Sigmoid colon (tissue), 7 donors: Measurements from ENCODE around the gene CCNY. TPM values are rescaled to one million over a fixed set of nuclear protein-coding genes. Genes with fewer than 3 reads are reported as not detected.

Experiments used
- DNase-seq: peaks from one replicate; pipeline ENCODE4 v3.0.0-alpha.2; 2019
- H3K27ac ChIP-seq, 4 donors: fragments of 200-600 bp; sonication (generic); one replicate each; pipeline ENCODE4 v1.5.1; 2016 to 2019; ENCODE audit warnings: mild to moderate bottlenecking in 1 of 4
- H3K27me3 ChIP-seq, 3 donors: fragments of 200-600 bp; sonication (generic); one replicate each; pipeline ENCODE4 v1.5.1; 2019; ENCODE audit warnings: mild to moderate bottlenecking in 1 of 3
- H3K36me3 ChIP-seq, 4 donors: fragments of 200-600 bp; sonication (generic); one replicate each; pipeline ENCODE4 v1.5.1; 2016 to 2019
- H3K4me1 ChIP-seq, 4 donors: fragments of 200-600 bp; sonication (generic); one replicate each; pipeline ENCODE4 v1.5.1; 2017 to 2019
- H3K4me3 ChIP-seq, 4 donors: fragments of 200-600 bp; sonication (generic); one replicate each; pipeline ENCODE4 v1.5.1; 2017 to 2019; ENCODE audit warnings: mild to moderate bottlenecking in 2 of 4, moderate library complexity in 1 of 4
- H3K9me3 ChIP-seq, 4 donors: fragments of 200-600 bp in 3 of 4; sonication (generic) in 3 of 4; one replicate each; pipeline versions ENCODE4 v1.5.1 to v1.6.1; 2013 to 2019
- EP300 ChIP-seq, 4 donors: sonication (generic); formaldehyde crosslinking; IDR thresholded peaks; one replicate each; pipeline ENCODE4 v1.6.1; 2017; ENCODE audit warnings: antibody characterized with exemption in 4 of 4
- POLR2A ChIP-seq, 2 donors: fragments of 450-650 bp; IDR thresholded peaks; one replicate each; pipeline ENCODE4 v1.6.1; 2016; ENCODE audit warnings: antibody characterized with exemption in 2 of 2, mild to moderate bottlenecking in 2 of 2, moderate library complexity in 2 of 2
- POLR2AphosphoS5 ChIP-seq, 4 donors: sonication (generic); formaldehyde crosslinking; IDR thresholded peaks; one replicate each; pipeline ENCODE4 v1.6.1; 2017; ENCODE audit warnings: antibody characterized with exemption in 4 of 4
- WGBS, 2 donors: extraction: QIAGEN DNeasy Blood & Tissue Kit; methylation state at CpG; one replicate each; pipeline ENCODE4 v1.1.7; 2013; 5-methylcytosine and 5-hydroxymethylcytosine counted together
- intact Hi-C: fragments of 100-400 bp; cut with DNase I; formaldehyde crosslinking; loops from one replicate; pipeline ENCODE4 v1.15.1; 2023
- polyA plus RNA-seq, 3 donors: library from polyadenylated mRNA; stranded (reverse); fragments of 200-250 nt; gene quantifications; one replicate each; pipeline ENCODE4 v1.2.3, GENCODE V29; 2013
- total RNA-seq, 4 donors: library from RNA; depleted of rRNA; stranded (reverse); fragments of >200 nt; gene quantifications; one replicate each; pipeline ENCODE4 v1.1.0, GENCODE V29; 2016
- TF ChIP-seq, protein P1 (sequence below), 4 experiments: fragments of 450-650 bp in 3 of 4; fragments of 200-600 bp in 1 of 4; IDR thresholded peaks; one replicate each; pipeline ENCODE4 v1.5.1; 2016 to 2019; ENCODE audit warnings: antibody characterized with exemption in 4 of 4, mild to moderate bottlenecking in 3 of 4, moderate library complexity in 2 of 4
- donor health status: healthy with polysubstance abuse.
- donor health status: Bipolar disorder and iron deficiency.
- donor health status: healthy.

CCNY gene
- total and polyA plus RNA-seq, 7 donors, result 24.0 to 45.7 (median 35.7) TPM

DNA sequence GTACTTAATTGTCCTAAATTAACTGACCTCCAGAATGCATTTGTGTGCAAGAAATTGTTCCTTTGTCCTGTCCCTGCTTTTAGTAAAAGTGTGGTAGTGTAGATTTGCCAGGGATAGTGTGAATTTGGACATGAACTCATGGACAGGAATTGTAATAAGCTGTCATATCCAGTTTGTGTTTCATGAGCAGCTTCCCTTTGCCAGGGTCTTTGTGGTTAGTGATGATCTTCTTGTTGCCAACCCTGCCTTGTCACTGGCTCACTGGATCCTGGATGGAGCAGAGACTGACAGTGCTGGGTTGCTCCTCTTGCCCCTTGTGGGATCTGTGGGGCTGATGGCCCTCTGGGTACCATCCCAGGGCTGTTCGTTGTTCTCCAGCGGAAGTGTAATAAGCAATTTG, 110.1 kb downstream of the CCNY start:
- Histone ChIP-seq H3K9me3 (peaks cover 0 to 12% (median 7%) of the 10 kb centered on the region in 4 donors), H3K36me3 (no peaks in the 10 kb centered on the region), H3K4me3 (no peak overlapping the region), H3K4me1 (peaks cover 0 to 67% (median 49%) of the 10 kb centered on the region in 4 donors), H3K27ac (no peak overlapping the region), H3K27me3 (no peaks in the 10 kb centered on the region)
- WGBS, 2 donors, result 99% methylated on average over 2 of the region's 2 CpGs
- intact Hi-C loops, result no loop called here
- no peak for DNase-seq
- no peak for TF ChIP-seq EP300 (IDR thresholded peaks at IDR 0.05)
- TF ChIP-seq, protein P1, sequence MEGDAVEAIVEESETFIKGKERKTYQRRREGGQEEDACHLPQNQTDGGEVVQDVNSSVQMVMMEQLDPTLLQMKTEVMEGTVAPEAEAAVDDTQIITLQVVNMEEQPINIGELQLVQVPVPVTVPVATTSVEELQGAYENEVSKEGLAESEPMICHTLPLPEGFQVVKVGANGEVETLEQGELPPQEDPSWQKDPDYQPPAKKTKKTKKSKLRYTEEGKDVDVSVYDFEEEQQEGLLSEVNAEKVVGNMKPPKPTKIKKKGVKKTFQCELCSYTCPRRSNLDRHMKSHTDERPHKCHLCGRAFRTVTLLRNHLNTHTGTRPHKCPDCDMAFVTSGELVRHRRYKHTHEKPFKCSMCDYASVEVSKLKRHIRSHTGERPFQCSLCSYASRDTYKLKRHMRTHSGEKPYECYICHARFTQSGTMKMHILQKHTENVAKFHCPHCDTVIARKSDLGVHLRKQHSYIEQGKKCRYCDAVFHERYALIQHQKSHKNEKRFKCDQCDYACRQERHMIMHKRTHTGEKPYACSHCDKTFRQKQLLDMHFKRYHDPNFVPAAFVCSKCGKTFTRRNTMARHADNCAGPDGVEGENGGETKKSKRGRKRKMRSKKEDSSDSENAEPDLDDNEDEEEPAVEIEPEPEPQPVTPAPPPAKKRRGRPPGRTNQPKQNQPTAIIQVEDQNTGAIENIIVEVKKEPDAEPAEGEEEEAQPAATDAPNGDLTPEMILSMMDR (IDR thresholded peaks at IDR 0.05), result no peak
- TF ChIP-seq POLR2A (IDR thresholded peaks at IDR 0.05), result no peak
- no peak for TF ChIP-seq POLR2AphosphoS5 (IDR thresholded peaks at IDR 0.05)

DNA sequence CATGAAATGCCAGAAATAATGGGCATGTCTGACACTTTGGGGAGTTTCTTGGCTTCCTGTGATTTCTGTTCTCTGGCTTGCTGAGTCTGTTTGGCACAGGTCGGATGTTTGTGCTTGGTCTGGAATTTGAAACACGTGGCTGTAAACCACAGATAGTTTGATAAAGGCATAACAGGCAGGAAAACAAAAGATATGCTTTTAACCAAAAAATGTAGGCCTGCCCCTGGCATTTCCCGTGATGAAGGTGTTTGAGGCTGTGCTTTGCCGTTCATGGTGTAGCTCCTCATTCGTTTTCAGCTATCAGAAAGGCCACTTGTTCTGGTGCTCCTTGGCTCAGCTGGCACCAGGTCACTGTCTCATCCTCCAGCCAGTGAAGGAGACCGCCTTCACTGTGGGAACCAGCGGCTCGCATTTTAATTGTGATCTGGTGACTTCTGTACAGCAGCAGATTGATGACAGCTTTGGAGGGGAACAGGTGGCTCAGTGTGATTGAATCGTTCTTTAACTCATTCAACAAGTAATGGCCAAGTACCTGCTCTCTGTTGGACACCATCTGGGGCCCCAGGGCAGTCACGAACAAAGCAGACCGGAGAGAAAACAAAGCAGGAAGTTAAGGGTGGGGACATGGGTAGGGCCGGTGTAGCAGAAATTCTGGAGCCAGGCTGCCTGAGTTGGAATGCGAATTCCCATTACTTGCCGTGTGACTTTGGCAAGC, 111.5 kb downstream of the CCNY start:
- peaks cover 0 to 12% (median 7%) of the 10 kb centered on the region in 4 donors for H3K9me3 ChIP-seq
- TF ChIP-seq EP300 (IDR thresholded peaks at IDR 0.05) (no peak), POLR2A (IDR thresholded peaks at IDR 0.05) (no peak), POLR2AphosphoS5 (IDR thresholded peaks at IDR 0.05) (no peak)
- TF ChIP-seq, protein P1 (IDR thresholded peaks at IDR 0.05), result no peak

DNA sequence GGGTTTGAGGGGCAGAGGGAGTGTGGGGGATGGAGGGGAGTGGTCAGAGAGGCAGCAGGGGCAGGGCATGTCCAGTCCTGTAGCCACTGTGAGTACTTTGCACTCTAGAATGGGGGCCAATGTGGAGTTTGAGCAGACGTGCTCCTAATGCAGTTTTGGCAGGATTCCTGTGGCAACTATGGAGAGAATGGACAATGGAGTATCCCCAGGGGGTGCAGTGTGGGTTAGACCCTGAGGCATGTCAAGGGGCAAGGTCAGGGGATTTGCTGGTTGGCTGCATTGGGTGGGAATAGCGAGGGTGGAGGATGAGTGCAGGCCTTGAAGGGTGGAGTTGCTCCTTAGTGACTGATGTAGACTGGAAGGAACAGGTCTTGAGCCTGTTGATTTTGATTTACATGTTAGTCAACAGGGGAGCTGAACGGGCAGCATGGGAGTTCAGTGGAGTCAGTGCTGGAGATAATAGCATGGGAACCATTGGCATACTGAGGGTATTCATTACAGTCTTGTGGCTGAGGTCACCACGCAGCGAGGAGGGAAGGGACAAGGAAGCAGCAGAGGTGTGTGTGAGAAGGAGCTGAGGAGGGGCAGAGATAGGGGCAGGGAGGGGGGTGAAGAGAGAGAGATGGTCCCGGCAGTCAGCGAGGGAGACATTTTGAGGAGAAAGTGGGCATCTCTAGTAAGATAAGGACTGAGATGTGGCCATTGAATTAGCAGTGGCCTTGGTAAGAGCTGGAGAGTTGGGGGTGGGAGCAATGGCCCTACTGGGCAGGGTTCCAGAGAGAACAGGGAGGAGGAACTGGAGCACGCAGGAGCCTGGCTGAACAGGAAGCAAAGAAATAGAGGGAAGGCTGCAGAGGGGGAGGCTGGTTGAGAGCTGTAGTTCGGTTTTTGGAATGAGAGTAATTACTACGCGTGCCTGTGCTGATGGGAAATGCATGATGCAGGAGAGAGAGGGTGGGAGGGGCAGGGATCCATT, 112.7 kb downstream of the CCNY start:
- H3K27me3 ChIP-seq, result no peaks in the 10 kb centered on the region
- peaks cover 0 to 4% (median 2%) of the 10 kb centered on the region in 4 donors for H3K9me3 ChIP-seq
- H3K4me3 ChIP-seq, result no peak overlapping the region
- no peaks in the 10 kb centered on the region for H3K36me3 ChIP-seq
- WGBS, 2 donors, result 74 to 75% methylated on average over 11 of the region's 11 CpGs
- H3K27ac ChIP-seq, result peak overlapping the region in 3 of 4 donors; percentile 35 to 73 (median 64)
- TF ChIP-seq POLR2A (IDR thresholded peaks at IDR 0.05) (no peak), EP300 (IDR thresholded peaks at IDR 0.05) (no peak), POLR2AphosphoS5 (IDR thresholded peaks at IDR 0.05) (no peak)
- TF ChIP-seq, protein P1 (IDR thresholded peaks at IDR 0.05), result no peak
- intact Hi-C loops, result no loop called here
- DNase-seq, result peak; percentile 73
- peaks cover 0 to 84% (median 63%) of the 10 kb centered on the region in 4 donors for H3K4me1 ChIP-seq

More for the DNA sequence above, 111.5 kb downstream of the CCNY start:
- H3K4me1 ChIP-seq, result peaks cover 0 to 72% (median 57%) of the 10 kb centered on the region in 4 donors
- intact Hi-C loops, result no loop called here
- WGBS, 2 donors, result 28 to 33% methylated on average over 14 of the region's 14 CpGs
- no peak overlapping the region for H3K4me3 ChIP-seq
- no peaks in the 10 kb centered on the region for H3K27me3 ChIP-seq
- no peaks in the 10 kb centered on the region for H3K36me3 ChIP-seq
- H3K27ac ChIP-seq, result peak overlapping the region; percentile 6 to 73 (median 50)
- DNase-seq, result no peak

DNA sequence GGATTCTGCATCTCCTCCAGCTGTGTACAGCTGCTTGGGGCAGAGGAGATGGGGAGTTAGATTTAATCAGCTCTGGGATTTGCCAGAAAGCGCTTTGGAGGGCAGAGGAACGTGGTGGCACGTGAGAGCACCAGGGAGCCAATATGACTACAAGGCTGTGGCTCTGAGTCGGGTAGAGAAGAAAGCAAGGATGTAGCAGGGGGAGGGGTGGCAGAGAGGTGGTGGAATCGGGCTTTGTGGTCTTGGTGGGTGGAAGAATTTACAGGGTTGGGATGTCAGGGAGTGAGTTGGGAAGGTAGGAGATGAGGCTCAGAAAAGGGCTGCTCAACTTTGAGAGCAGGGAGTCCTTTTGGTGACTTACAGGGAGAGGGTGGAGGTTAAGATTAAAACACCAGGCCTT, 113.6 kb downstream of the CCNY start:
- 70 to 85% methylated on average over 5 of the region's 5 CpGs for WGBS, 2 donors
- DNase-seq, result no peak
- H3K4me3 ChIP-seq, result no peak overlapping the region
- H3K9me3 ChIP-seq, result no peaks in the 10 kb centered on the region
- TF ChIP-seq, protein P1 (IDR thresholded peaks at IDR 0.05), result no peak
- TF ChIP-seq POLR2A (IDR thresholded peaks at IDR 0.05) (no peak), EP300 (IDR thresholded peaks at IDR 0.05) (no peak), POLR2AphosphoS5 (IDR thresholded peaks at IDR 0.05) (no peak)
- peak overlapping the region in 3 of 4 donors; percentile 35 to 73 (median 64) for H3K27ac ChIP-seq
- H3K36me3 ChIP-seq, result no peaks in the 10 kb centered on the region
- H3K27me3 ChIP-seq, result no peaks in the 10 kb centered on the region
- intact Hi-C loops, result loop anchor here (10.0 kb wide), 1 partner anchor 115 kb away; the partner anchor contains the start of gene CCNY
- H3K4me1 ChIP-seq, result peaks cover 0 to 93% (median 73%) of the 10 kb centered on the region in 4 donors
